NCI-H187 (cell line): Measurements from ENCODE around the gene FOXP1.

Experiments
- DNase-seq, 2 experiments: peaks; one replicate each; lab custom pipeline; 2025; lab: John Stamatoyannopoulos, UW

FOXP1 gene

DNA sequence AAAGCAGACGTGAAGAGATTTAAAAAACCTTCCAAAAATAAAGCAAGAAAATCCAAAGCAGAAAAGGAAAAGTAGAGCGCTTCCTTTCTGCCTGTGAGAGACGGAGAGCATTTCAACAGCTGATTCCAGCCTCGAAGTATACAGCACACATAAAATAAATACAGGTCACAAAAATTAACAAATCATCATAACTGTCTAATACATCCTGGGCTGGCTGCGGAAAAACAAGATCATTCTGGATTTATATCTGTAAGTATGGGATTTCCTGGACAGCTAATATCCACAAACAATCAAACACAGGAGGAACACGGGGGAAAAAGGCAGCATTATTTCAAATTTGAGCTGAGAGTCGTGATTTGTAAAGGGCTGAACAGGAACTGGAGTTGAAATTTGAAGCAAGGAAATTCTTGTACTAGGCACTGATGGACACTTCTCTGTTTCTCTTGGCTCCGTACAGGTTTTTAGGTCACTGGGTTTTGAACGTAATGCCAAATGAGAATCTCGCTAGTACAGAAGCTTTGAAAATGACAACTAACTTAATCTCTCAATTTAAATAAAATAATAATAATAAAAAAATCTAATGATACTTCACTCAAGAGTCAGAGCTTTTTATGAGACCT lies 577.7 kb downstream of the FOXP1 start:
- no peak for DNase-seq

DNA sequence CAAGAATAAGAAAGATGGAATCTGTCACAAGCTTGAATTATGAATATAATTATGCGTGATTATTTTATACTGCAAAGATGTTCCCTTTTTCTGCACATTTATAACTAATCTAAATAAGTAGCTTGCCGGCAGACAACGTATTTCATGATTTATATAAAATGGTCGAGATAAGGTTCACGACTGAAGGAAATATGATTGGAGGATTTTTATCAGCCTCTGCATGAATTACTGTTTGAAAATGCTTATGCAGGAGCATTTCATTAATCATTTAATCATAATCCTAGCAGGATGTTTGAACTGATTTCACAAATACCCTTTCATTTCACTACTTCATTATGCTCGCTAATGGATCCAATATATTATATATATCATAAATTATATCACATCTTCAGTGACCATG lies 580.0 kb downstream of the FOXP1 start:
- no peak for DNase-seq

DNA sequence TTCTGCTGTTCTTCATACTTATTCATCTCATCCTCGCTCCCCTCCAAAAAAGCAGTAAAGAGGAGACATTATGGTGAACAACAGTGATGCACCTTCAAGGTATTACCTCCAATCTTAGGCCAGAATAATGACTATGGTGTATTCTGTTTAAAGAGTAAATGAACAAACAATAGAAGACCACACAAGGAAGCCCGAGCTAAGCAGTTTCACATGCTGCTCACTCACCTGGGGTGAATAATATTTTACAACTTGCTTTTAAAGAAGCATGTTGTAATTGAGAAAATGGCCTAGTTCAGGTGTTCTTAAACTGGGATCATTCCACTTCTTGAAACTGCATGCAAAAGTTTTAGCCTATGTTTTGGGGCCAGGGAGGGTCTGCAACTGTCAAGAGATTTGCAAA lies 581.2 kb downstream of the FOXP1 start:
- DNase-seq, result no peak

DNA sequence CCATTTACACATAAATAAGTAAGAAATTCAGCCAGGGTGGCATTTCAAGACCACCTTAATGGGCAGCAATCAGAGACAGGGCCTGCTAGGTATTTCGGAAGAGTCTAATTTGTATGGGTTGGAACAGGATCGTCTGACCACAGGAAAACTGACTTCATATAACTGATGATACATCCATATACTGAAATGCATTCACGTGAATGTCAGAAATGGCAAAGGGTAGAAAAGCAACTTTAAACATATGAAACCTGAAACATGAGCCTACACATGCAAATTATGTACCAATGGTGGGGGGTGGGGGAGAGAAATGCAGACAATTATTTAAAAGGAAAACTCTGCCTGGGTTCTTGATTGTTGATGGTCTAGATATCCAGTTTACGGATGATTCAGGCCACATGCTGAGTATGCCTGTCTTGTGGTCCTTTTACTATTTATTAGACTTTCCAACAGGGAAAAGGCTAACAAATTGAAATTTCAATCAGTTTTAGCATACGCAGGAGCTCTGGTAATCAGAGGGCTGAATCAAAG lies 582.2 kb downstream of the FOXP1 start:
- no peak for DNase-seq

DNA sequence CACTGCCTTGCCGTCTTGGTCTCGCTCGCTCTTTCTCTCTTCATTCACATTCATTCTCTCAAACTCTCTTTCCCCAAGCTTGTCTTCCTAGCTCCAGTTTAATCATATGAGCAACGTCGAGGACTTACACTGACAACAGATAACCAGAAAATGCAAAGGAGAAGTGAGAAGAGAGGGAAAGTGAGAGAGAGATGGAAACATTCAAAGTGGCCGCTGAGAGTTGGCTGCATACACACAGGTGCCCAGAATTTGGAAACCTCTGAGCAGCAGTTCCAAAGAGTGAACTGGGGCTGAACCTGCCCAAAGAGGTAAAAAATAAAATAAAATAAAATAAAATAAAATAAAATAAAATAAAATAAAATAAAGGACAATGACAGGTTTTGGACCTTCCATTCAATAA lies 583.0 kb downstream of the FOXP1 start:
- no peak for DNase-seq

DNA sequence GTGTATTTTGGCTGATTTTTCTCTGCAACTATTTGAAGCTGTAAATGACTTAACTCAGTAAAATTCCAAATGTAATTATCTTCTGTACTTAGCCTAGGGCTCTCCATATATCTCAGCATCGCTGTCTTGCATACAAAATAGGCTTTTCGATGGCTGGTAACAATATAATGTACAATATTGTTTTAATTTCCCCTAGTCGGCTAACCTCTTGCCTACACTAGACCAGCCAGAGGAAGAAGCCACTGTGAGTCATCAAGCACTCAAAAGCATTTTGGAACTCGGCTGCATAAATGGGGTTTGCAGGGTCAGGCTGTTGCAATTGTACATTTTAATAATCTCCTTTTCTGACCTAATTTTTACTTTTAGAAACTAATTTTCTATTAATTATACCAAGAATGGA lies 583.8 kb downstream of the FOXP1 start:
- no peak for DNase-seq

DNA sequence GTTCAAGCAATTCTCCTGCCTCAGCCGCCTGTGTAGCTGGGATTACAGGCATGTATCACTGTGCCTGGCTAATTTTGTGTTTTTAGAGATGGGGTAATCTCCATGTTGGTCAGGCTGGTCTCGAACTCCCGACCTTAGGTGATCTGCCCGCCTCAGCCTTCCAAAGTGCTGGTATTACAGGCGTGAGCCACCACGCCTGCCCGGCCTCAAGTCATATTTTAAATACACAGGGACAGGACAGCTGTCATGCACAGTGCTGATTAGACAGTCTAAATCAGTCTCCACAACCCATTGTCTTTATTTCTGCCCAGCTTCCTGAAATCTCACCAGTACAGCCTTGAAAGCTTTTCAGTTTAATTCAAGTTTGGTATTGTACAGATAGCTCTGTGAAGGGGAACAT lies 587.4 kb downstream of the FOXP1 start:
- no peak for DNase-seq

DNA sequence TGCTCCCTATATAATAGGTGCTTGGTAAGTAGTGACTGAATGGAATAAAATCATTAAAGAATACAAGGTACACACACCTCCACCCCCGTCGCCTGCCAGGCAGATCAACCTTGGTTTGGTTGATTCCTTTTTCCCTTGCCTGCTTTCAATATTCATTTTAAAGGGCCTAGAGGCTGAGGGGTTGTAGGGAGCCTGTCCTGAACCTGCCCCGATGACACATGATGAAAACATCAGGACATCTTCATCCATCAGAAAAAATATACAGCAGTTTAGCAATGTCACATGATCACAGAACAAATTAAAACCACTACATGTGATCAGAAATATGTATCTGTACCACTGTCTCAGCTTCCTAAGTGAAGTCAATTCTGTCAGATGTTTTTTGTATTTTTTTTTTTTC lies 588.9 kb downstream of the FOXP1 start:
- no peak for DNase-seq

DNA sequence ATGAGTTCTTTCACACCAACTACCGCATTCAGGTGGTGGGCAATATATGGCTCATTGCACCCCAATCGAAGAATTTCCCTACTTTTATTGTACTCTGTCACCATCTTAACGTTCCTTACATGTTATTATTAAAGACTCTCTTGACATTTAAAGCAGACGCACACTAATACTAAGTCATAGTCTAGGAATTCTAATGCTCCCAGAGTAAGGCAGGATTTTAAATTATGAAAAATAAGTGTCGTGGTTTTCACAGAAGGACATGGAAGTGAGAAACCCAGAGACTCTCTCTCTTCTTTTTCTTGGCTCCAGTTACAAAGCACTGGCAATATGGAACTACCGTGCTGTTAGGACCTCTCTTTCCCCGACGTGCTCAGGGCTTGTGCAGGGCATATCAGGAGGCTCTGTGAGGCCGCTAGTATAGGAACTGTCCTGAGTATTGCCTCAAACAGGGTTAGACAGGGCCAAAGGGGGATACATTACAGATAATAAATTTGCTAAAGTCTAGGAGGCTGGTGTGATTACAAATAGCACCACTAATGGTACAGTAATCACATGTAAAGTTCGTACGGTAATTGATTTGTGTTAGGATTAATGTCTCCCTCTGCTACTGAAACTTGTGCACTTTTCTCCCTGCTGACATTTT lies 590.8 kb downstream of the FOXP1 start:
- no peak for DNase-seq

DNA sequence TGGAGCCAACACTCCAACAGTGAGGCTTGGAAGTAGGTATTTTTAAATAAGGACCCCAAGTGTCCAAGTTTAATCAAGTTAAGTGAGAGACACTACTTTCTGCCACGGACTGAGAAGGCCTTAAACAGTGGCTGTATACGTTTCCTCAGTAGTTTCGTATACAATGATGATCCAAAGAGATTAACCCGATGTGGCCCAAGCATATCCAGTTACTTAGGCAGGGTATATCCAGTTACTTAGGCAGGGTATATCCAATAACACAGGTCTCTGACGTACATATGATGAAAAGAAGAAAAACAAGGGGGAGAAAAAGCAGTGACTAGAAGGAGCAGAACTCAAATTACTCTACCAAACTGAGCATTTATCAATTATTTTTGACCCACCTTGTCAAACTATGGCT lies 591.4 kb downstream of the FOXP1 start:
- no peak for DNase-seq

DNA sequence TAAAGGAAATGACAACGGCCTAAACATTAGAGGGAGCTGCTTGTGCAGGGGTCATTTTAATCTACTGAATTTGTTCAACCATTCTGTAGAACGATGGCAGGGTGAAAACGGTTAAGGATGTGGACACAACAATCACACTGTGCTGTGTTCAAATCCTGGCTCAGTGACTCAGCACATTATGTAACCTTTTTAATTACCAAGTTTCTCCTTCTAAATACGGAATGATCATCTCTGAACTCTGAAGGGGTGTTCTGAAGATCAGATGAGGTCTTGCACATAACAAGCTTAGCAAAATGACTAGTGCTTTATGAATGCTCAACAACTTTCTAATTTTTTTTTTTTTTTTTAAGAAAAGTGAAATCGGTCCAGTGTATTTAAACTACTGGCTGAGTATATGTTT lies 592.8 kb downstream of the FOXP1 start:
- no peak for DNase-seq

DNA sequence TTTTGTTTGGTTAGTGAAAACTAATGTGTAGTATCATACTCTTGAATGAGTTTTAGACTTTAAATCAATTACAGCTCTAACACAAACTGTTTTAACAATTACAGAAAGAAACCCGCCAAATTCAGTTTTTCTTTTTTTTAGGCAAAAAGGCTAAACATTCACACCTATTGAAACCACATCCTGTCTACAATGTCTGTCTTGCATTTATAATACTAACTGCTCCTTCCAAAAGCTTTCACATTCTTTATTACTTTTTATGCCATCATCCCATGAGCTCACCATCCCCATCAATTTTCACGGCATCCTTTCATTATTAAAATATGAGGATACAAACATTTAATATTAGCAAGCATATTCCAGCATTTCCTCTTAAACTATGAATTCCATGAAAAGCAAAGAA lies 593.3 kb downstream of the FOXP1 start:
- no peak for DNase-seq

DNA sequence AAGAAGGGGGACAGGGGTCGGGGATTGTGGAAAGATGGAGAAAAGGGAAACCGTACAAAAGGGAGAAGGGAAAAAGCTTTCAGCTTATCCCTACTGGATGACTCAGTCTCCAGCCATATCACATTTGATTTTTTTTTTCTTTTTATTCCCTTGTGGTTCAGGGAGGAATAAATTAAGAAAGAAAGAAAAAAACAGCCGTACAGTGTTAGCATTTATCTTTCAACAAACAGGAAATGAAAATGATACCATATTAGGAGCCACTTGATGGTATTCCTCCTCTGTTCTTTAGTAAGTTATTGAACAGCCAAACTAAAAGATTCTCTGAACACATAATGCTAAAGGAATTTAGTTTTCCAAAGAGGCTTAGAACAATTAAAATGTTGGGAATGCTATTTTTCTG lies 594.4 kb downstream of the FOXP1 start:
- DNase-seq, result no peak

DNA sequence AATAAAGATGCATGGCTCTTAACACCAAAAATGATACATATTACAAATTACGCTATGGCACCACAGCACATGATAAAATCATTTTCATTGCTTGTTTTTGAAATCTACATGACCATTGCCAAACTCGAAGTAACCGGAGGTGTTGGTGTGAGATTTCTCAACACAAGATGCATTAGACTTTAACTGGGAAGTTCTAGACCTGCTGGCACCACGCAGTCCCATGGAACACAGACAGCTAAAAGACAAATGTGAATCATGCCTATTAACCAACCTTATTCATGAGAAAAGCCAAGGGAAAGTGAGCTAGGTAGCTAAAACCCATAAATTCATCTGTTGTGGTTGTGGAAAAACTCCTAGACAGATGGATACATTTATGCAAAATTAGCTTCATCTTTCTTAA lies 595.4 kb downstream of the FOXP1 start:
- DNase-seq, result no peak

DNA sequence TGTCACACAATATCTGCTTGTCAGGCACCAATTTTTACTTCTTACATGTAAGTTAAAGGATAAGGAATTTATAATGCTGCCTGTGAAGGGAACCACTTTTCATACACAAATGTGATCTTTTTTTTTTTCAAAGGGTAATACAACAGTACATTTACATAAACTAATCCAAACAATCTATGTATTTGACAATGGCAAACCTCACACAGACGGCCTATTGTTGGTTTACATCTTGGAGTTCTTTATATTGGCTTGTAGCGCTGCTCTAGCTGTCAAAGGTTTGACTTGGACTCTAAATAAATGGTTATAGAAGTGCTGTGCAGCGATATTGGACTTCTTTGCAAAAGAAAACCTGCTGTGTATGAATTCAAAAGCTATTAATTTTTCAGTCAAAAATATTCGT lies 598.0 kb downstream of the FOXP1 start:
- DNase-seq, result no peak

DNA sequence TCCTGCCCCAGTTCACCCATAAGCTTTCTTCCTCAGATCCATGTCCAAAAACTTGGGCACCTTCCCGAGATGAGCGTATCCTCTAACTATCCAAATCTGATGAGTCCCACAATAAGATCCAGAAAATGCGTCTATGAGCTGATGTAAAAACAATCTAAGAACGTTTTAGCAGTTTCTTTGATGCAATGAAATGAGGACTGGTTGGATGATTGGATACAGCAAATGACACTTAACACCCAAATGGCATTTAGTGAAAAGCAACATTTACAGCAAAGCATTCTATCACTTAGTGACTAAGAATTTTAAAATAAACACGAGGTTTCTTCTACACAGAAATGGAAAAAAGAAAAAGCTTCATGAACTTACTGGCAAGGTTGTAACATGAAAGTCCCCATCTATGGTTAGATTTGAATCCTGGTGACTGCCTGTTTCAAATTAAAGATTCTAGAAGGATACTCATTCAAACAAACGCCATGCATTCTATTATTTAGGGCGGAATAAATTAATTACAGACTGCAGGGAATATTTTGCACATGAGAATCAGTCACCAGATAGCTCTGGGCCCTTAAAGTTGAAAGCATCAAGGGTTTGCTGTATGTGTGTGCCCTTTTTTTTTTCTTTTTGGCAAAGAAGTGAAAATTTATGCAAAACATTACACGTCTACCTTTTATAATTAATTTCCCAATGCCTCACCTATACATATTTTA lies 598.6 kb downstream of the FOXP1 start:
- no peak for DNase-seq

DNA sequence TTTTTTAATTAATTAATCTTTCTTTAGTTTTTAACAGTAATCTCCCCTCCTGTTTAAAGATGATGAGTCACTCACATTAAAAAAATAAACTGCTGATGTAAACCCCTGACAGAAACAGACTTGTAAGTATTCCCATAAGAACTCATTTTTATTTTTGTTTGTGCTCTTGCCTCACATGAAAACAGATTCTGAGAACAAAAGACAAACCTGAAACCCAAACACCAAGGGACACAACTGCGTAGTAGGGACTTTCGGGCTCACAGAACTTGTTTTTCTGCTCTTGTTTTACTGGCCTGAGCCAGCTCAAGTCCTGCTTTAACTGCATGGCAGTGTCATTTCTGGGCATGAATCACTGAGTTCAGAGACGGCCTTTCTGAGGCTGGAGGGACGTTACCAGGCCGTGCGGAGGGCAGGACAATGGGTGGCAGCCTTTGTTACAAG lies 600.8 kb downstream of the FOXP1 start:
- DNase-seq, result no peak

DNA sequence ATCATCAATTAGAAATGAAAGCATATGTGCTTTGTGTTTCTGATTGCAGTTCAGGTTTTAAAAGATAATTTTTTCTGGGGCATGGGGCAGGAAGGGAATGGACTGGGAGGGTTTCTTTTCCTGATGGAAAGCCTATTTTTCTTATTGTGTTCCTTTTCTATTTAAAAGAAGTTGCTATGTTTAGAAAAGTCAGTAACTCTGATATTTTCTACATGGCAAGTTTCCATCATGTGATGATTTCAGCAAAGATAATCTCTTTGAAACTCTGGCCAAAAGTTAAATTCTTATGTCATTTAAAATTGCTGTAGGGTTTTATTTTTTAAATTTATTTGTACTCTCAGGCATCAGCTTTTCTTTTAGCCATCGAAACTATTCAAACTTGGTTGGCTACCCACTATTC lies 601.2 kb downstream of the FOXP1 start:
- no peak for DNase-seq

DNA sequence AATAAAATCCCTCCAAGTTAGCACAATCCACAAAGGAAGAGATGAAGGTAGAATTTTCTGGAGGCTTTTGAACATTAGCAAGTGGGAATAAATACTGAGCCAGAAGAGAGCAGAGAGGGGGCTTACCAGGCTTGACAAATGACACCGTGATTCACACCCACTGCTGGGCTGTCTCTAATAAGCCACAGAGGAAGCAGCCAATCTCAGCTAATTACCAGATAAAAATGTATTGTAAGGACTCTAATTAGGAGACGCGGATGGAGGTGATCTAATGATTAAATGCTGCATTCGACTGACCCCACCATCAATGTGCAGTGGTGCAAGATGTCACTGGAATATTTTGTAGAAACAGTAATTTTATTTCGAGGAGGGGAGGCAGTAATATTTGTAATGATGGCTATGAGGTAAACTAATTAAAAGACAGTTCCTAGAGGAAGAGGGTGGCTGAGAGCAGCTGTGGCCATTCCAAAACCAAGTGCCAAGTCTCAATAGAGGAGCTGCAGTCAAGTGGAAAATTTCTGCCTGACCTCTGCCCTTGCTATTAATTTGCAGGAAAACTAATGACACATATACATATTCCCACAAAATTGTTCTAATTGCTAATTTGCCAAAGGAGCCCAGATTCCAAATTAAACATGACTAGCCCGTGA lies 602.2 kb downstream of the FOXP1 start:
- no peak for DNase-seq

DNA sequence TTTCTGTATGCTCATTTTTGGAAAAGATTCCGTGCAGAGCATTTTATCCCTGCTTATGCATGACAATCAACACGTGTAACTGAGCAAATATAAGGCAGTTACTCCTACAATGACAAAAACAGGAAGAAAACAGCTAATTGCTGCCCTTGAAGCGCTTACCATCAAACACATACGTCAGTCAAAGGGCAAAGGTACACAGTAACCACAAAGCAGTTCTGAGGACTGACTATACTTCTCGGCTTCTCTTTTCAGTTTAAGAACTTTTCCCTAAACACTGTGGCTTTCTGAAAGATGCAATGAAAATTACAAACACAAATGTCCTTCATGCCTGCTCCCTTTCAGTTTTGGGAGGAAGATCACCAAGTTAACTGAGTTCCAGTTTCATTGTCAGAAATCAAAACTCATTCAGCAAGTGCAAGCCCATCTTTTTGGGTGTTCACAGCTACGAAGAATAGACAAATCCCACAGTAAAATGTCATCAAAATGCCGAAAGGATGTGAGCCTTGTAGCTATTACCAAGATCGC lies 602.8 kb downstream of the FOXP1 start:
- no peak for DNase-seq

DNA sequence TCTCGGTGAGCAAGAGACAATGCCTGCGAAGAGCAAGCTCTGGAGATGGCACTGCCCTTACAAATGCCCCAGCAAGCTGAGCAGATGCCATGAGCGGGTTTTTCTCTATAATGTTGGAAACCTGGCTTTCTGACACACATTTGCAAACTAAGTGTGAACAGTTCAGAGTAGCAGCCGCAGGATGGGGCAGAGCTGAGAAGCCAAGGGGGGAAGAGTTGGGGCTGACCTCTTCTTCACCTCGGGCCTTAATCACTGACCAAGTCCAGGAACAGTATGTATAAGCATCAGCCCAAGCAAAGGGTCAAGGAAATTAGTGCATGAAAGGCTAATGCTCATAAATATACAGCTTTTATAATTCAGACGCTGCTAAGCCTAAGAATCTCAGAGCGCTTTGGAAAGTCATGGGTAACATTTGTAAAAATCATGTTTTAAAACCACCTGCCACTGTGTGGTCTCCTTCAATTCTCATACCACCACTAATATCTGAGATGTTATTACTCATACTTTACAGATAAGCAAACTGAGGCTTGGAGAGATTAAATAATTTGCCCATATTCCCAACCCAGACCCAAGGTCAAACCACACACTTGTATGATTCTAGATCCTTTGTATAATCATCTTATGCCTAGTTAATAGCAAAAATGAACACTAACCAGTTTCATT lies 603.4 kb downstream of the FOXP1 start:
- DNase-seq, result no peak

DNA sequence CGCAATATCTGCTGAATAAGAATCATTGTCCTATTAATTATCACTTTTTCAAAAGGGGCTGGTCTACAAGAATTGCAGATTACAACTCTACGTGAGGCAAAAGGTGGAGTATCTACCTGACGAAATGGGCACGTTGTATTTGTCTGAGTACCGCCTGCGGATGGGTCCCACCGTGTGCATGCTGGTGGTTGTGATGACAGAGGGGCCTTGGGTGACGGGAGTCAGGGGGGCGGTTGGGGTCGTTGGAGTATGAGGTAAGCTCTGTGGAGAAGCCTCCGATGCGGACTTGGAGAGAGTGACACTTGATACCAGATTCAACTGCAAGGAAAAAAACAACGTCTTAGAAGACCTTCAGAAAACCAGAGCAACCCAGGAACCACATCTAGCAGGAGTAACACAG lies 605.8 kb downstream of the FOXP1 start:
- no peak for DNase-seq
